Measurements from ENCODE around the gene LENG8. TPM values are rescaled to one million over a fixed set of nuclear protein-coding genes. Genes with fewer than 3 reads are reported as not detected.
"Not testable (repeated sequence)": the region's sequence is repeated elsewhere in the genome, so short reads cannot be mapped to it uniquely, and the experiment has no call there.

The LENG8 gene
- total and polyA plus RNA-seq, 10 of the 15 experiments (the other 5 are each of a cell fraction or from before 2014, with no cell fraction given), result 2.3 to 145 (median 34.4) TPM

GRCh38 chr19:54446349-54446748 lies 2.6 kb upstream of the LENG8 start:
- H3K9ac ChIP-seq (ENCODE audit: control insufficient read depth, insufficient read depth, low read length); FAIRE-seq; H2AFZ ChIP-seq (ENCODE audit: control insufficient read depth, low read depth, low read length); SMC1A ChIA-PET (ENCODE audit: uncharacterized antibody, unreplicated experiment); H3K27ac ChIP-seq (ENCODE audit: control insufficient read depth, insufficient read depth); DNase-seq (ENCODE audit: low read depth, low spot score); BruUV-seq (replicated peaks); in situ Hi-C loops (cut with MboI); H3K36me3 ChIP-seq (ENCODE audit: control insufficient read depth in 2 of 2, insufficient read depth in 2 of 2, low read length in 1 of 2); H4K20me1 ChIP-seq (ENCODE audit: control insufficient read depth, insufficient read depth); H3K27me3 ChIP-seq (replicated peaks in 1 of 2; ENCODE audit: control insufficient read depth in 2 of 2, insufficient read depth in 2 of 2, low read length in 1 of 2); POLR2A ChIA-PET; H3K4me1 ChIP-seq (ENCODE audit: control insufficient read depth, insufficient read depth, low read length); H3K4me3 ChIP-seq; RAD21 ChIA-PET (ENCODE audit: unreplicated experiment); H3K4me2 ChIP-seq (ENCODE audit: control insufficient read depth, insufficient read depth); intact Hi-C loops (cut with micrococcal nuclease; ENCODE audit: unreplicated experiment); H3K9me3 ChIP-seq (replicated peaks; ENCODE audit: control insufficient read depth, insufficient read depth, low read length); ATAC-seq: not testable (repeated sequence)
- CTCF ChIA-PET, result interaction anchor here (1.0 kb wide), 1 partner anchor 56 kb away, joined by 4 read pairs; no protein-coding TSS in a partner anchor
- 98% methylated on average over 15 of the region's 15 CpGs for WGBS (ENCODE audit: insufficient coverage, insufficient replicate concordance, low lambda C conversion rate, missing lambda C conversion rate)
- peaks cover 45% of the 10 kb centered on the region for H3K79me2 ChIP-seq (ENCODE audit: control insufficient read depth, insufficient read depth, low read length)

DNA sequence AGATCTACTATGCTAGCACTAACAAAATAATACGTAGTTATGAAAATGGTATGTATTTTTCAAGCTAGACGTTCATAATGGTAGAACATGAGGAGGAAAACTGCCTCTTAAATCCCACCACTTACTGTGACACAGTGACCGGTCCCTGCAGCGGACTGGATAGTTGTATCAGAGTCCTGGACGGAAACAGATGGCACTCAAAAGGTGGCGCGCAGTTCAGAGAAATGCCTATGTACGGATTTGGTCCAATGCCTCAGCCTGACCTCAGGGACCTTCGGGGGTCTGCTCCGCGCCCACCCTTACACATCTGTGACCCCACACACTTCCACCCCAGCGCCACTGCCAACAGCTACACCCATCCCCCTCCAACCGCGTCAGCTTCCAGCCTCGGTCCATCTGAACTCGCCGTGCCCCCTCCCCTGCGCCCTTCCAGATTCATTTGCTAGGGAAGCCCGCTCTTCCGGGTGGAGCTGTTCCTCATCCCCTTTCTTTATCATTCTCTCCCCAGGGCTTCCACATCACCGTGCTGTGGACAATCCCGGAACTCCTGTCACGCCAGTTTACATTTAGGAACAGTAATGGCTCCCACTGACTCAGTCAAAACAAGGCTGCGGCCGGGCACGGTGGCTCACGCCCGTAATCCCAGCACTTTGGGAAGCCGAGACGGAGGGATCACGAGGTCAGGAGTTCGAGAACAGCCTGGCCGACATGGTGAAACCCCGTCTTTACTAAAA lies 792 bp upstream of the LENG8 start:
- Histone ChIP-seq H3K27ac (ENCODE audit: control insufficient read depth, insufficient read depth) (peak overlapping the region; percentile 93), H3K4me3 (peak overlapping the region; percentile 90), H4K20me1 (ENCODE audit: control insufficient read depth, insufficient read depth) (peaks cover 7% of the 10 kb centered on the region), H3K4me1 (ENCODE audit: control insufficient read depth, insufficient read depth, low read length) (no peaks in the 10 kb centered on the region), H3K36me3 (ENCODE audit: control insufficient read depth in 2 of 2, insufficient read depth in 2 of 2, low read length in 1 of 2) (peaks cover 7 to 10% of the 10 kb centered on the region in 2 experiments), H3K4me2 (ENCODE audit: control insufficient read depth, insufficient read depth) (peak overlapping the region; percentile 87), H2AFZ (ENCODE audit: control insufficient read depth, low read depth, low read length) (peak overlapping the region; percentile 76), H3K79me2 (ENCODE audit: control insufficient read depth, insufficient read depth, low read length) (peaks cover 56% of the 10 kb centered on the region), H3K9me3 (replicated peaks; ENCODE audit: control insufficient read depth, insufficient read depth, low read length) (no peaks in the 10 kb centered on the region), H3K9ac (ENCODE audit: control insufficient read depth, insufficient read depth, low read length) (peak overlapping the region; percentile 92), H3K27me3 (replicated peaks in 1 of 2; ENCODE audit: control insufficient read depth in 2 of 2, insufficient read depth in 2 of 2, low read length in 1 of 2) (no peaks in the 10 kb centered on the region)
- ATAC-seq (peak; percentile 38), FAIRE-seq (peak; percentile 44), DNase-seq (ENCODE audit: low read depth, low spot score) (no peak)
- no TSS peak for BruUV-seq (replicated peaks)
- in situ Hi-C loops (cut with MboI), result no loop called here
- ChIA-PET RAD21 (ENCODE audit: unreplicated experiment) (interaction anchor here (0.6 to 1.6 kb wide), 4 partner anchors 15 to 79 kb away, joined by 3 to 12 read pairs (median 4); partner anchors contain the start of gene LENG9), CTCF (interaction anchor here (0.7 to 1.5 kb wide), 9 partner anchors 10 to 59 kb away, joined by 3 to 9 read pairs (median 4); partner anchors contain the start of gene LENG9), POLR2A (interaction anchor here (0.5 to 1.6 kb wide), 14 partner anchors 14 to 337 kb away, joined by 3 to 16 read pairs (median 4); partner anchors contain the start of genes CNOT3, LENG9 and MBOAT7), SMC1A (ENCODE audit: uncharacterized antibody, unreplicated experiment) (interaction anchor here (0.9 to 1.3 kb wide), 5 partner anchors 15 to 311 kb away, joined by 3 to 5 read pairs (median 3); partner anchors contain the start of genes CNOT3 and LENG9)
- intact Hi-C loops (cut with micrococcal nuclease; ENCODE audit: unreplicated experiment), result no loop called here
- 3% methylated on average over 34 of the region's 34 CpGs for WGBS (ENCODE audit: insufficient coverage, insufficient replicate concordance, low lambda C conversion rate, missing lambda C conversion rate)
- TF ChIP-seq TAF1 (IDR thresholded peaks at IDR 0.05; ENCODE audit: borderline replicate concordance, low read depth, low read length) (peak; percentile 31; the same call in 1 of the 2 replicates), ESRRA (IDR thresholded peaks at IDR 0.05; ENCODE audit: low read length) (0 out of 2 replicates have a peak, but pooled peaks have one; percentile 5), IKZF1 (conservative IDR thresholded peaks at IDR 0.05) (peak; percentile 20; the same call in 1 of the 2 replicates), POLR2AphosphoS2 (IDR thresholded peaks at IDR 0.05; ENCODE audit: low read depth, low read length) (no peak), E2F4 (IDR thresholded peaks at IDR 0.05; ENCODE audit: low read depth, low read length) (0 out of 2 replicates have a peak, but pooled peaks have one; percentile 16), RB1 (IDR thresholded peaks at IDR 0.05; ENCODE audit: borderline replicate concordance) (no peak), KDM1A (IDR thresholded peaks at IDR 0.05; ENCODE audit: borderline replicate concordance) (no peak), POLR2AphosphoS5 (IDR thresholded peaks at IDR 0.05; ENCODE audit: low read length) (0 out of 2 replicates have a peak, but pooled peaks have one; percentile 8), YY1 (IDR thresholded peaks at IDR 0.05; ENCODE audit: low read depth, low read length) (peak; percentile 89), CHD2 (IDR thresholded peaks at IDR 0.05; ENCODE audit: borderline replicate concordance, low read depth, low read length) (peak; percentile 59; the same call in 1 of the 2 replicates), WRNIP1 (IDR thresholded peaks at IDR 0.05; ENCODE audit: borderline replicate concordance, low read depth, low read length) (0 out of 2 replicates have a peak, but pooled peaks have one; percentile 69), LARP7 (IDR thresholded peaks at IDR 0.05) (0 out of 2 replicates have a peak, but pooled peaks have one; percentile 16), IKZF2 (IDR thresholded peaks at IDR 0.05) (peak; percentile 71)
- TF ChIP-seq, protein P1, sequence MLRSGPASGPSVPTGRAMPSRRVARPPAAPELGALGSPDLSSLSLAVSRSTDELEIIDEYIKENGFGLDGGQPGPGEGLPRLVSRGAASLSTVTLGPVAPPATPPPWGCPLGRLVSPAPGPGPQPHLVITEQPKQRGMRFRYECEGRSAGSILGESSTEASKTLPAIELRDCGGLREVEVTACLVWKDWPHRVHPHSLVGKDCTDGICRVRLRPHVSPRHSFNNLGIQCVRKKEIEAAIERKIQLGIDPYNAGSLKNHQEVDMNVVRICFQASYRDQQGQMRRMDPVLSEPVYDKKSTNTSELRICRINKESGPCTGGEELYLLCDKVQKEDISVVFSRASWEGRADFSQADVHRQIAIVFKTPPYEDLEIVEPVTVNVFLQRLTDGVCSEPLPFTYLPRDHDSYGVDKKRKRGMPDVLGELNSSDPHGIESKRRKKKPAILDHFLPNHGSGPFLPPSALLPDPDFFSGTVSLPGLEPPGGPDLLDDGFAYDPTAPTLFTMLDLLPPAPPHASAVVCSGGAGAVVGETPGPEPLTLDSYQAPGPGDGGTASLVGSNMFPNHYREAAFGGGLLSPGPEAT (IDR thresholded peaks at IDR 0.05; ENCODE audit: low read depth), result no peak

Measured in GM12878 (cell line).